Ovary (tissue), 9 donors: ENCODE data around the gene PRKACB. TPM values are rescaled to one million over a fixed set of nuclear protein-coding genes. Genes with fewer than 3 reads are reported as not detected.

Experiments
- DNase-seq, 5 donors: peaks; one replicate each; pipeline ENCODE4 v3.0.0-alpha.2; 2019 to 2020
- H3K27ac ChIP-seq, 2 donors: fragments of 200-600 bp; one replicate each; pipeline versions ENCODE4 v1.5.1 to v1.8.0; 2019 to 2022
- H3K27me3 ChIP-seq: fragments of 200-600 bp; one replicate; pipeline ENCODE4 v1.8.0; 2022
- H3K36me3 ChIP-seq: fragments of 200-600 bp; sonication (generic); one replicate; pipeline ENCODE4 v1.5.1; 2019
- H3K4me1 ChIP-seq: one replicate; pipeline ENCODE4 v1.8.1; 2013; ENCODE audit warnings: mild to moderate bottlenecking, moderate library complexity; ENCODE audit not compliant: insufficient read depth
- H3K4me3 ChIP-seq: fragments of 200-600 bp; sonication (generic); one replicate; pipeline ENCODE4 v1.5.1; 2017
- H3K9me3 ChIP-seq, 2 donors: fragments of 200-600 bp in 1 of 2; sonication (generic) in 1 of 2; one replicate each; pipeline versions ENCODE4 v1.5.1 to v1.8.1; 2013 to 2019; ENCODE audit warnings: mild to moderate bottlenecking in 1 of 2, moderate library complexity in 1 of 2
- EP300 ChIP-seq: sonication (generic); formaldehyde crosslinking; IDR thresholded peaks from one replicate; pipeline ENCODE4 v1.6.1; 2017; ENCODE audit warnings: antibody characterized with exemption
- POLR2A ChIP-seq: fragments of 450-650 bp; IDR thresholded peaks from one replicate; pipeline ENCODE4 v1.6.1; 2017; ENCODE audit warnings: antibody characterized with exemption, mild to moderate bottlenecking, moderate library complexity
- WGBS, 3 donors: extraction: QIAGEN DNeasy Blood & Tissue Kit in 1 of 3; methylation state at CpG; one replicate each; pipeline versions ENCODE4 v1.1.5 to v1.1.7; 2013 to 2017; 5-methylcytosine and 5-hydroxymethylcytosine counted together
- intact Hi-C, 4 donors: fragments of 100-400 bp; cut with DNase I; formaldehyde crosslinking; loops; one replicate each; pipeline versions ENCODE4 v1.11.0 to v1.15.1; 2022 to 2023
- polyA plus RNA-seq, 2 donors: library from polyadenylated mRNA; stranded (reverse); fragments of 200-250 nt in 1 of 2; fragments of 350-450 nt in 1 of 2; fragmentation: Illumina TruSeq in 1 of 2; extraction: RNeasy Lipid Tissue Mini Kit (QIAGEN cat#74804) in 1 of 2; gene quantifications; one replicate each; pipeline ENCODE4 v1.2.3, GENCODE V29; 2013 to 2014
- total RNA-seq, 7 donors: library from RNA; depleted of rRNA in 2 of 7; stranded (reverse); fragments of >200 nt in 2 of 7; fragmentation: NEBNext Ultra II Directional in 3 of 7; extraction: Animal tissue kit (Norgen Biotek cat#: 25700) in 3 of 7; gene quantifications; one replicate each; pipeline versions ENCODE4 v1.1.0 to v1.2.4, GENCODE V29; 2016 to 2023
- TF ChIP-seq, protein P1 (sequence below), 3 donors: fragments of 450-650 bp in 2 of 3; fragments of 200-600 bp in 1 of 3; IDR thresholded peaks; one replicate each; pipeline versions ENCODE4 v1.5.1 to v1.8.0; 2016 to 2022; ENCODE audit warnings: antibody characterized with exemption in 3 of 3, mild to moderate bottlenecking in 1 of 3
- donor health status: DM: no; HTN: no; CAD: no; lungs with moderate emphysema.
- donor health status: DM: no; HTN: no; CAD: no.
- donor health status: Bipolar disorder and iron deficiency.
- donor health status: DM: yes; HTN: yes; CAD: no.
- donor health status: DM: no; HTN: no; CAD: no.
- donor health status: DM: yes; HTN: yes; CAD: no.

PRKACB gene
- total and polyA plus RNA-seq, 9 donors = 10.3 to 41.9 (median 26.1) TPM

DNA sequence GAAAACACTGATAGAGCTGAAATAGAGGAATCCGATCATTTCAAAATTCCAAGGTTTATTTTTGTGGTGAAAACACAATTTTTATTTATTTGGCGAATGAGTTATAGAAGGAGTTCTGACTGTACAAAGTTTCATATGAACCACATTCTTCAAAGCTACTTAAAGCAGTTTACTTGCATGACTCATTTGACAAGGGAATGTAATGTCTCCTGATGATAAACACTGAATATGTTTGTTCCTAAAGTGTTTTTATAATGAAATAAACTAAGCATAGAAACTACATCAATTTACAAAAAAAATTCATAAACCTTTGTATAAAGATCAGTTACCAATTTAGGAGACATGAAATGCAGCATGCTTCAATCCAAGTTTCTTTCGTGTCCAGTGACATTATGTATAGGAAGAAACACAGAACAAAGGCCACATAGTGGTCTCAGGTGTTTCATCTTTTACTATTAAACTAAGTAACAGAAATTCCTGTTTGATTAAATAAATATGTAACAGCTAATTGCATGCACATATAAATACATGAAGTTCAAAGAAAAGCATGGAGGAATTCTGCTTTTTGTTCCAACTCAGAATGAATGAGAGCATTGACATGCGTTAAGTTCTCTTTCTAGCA, 2.5 kb downstream of the PRKACB start:
- intact Hi-C loops = loop anchor here in 2 of 4 donors (10.0 kb wide), 2 partner anchors 608 to 618 kb away; no protein-coding TSS in a partner anchor
- no peaks in the 10 kb centered on the region for H3K4me1 ChIP-seq
- H3K27ac ChIP-seq = no peak overlapping the region
- TF ChIP-seq EP300 = no peak
- TF ChIP-seq, protein P1, sequence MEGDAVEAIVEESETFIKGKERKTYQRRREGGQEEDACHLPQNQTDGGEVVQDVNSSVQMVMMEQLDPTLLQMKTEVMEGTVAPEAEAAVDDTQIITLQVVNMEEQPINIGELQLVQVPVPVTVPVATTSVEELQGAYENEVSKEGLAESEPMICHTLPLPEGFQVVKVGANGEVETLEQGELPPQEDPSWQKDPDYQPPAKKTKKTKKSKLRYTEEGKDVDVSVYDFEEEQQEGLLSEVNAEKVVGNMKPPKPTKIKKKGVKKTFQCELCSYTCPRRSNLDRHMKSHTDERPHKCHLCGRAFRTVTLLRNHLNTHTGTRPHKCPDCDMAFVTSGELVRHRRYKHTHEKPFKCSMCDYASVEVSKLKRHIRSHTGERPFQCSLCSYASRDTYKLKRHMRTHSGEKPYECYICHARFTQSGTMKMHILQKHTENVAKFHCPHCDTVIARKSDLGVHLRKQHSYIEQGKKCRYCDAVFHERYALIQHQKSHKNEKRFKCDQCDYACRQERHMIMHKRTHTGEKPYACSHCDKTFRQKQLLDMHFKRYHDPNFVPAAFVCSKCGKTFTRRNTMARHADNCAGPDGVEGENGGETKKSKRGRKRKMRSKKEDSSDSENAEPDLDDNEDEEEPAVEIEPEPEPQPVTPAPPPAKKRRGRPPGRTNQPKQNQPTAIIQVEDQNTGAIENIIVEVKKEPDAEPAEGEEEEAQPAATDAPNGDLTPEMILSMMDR (IDR thresholded peaks at IDR 0.05) = no peak
- no peaks in the 10 kb centered on the region for H3K36me3 ChIP-seq
- no peaks in the 10 kb centered on the region for H3K27me3 ChIP-seq
- DNase-seq = no peak
- no peak overlapping the region for H3K4me3 ChIP-seq
- WGBS, 3 donors = 80 to 88% (median 84%) methylated on average over 4 of the region's 4 CpGs
- no peaks in the 10 kb centered on the region for H3K9me3 ChIP-seq

- Histone ChIP-seq H3K36me3 (no peaks in the 10 kb centered on the region), H3K4me3 (no peak overlapping the region), H3K27ac (no peak overlapping the region), H3K9me3 (no peaks in the 10 kb centered on the region), H3K27me3 (no peaks in the 10 kb centered on the region), H3K4me1 (no peaks in the 10 kb centered on the region)
- WGBS, 3 donors = 96 to 100% (median 100%) methylated on average over 1 of the region's 1 CpG
- DNase-seq = no peak
- intact Hi-C loops = loop anchor here in 2 of 4 donors (10.0 kb wide), 2 partner anchors 606 to 616 kb away; no protein-coding TSS in a partner anchor
- TF ChIP-seq, protein P1 (IDR thresholded peaks at IDR 0.05) = no peak
- TF ChIP-seq EP300 (no peak), POLR2A (no peak)
Measured at GRCh38 chr1:84148758-84149157, 4.7 kb downstream of the PRKACB start.

- intact Hi-C loops = loop anchor here in 1 of 4 donors (10.0 kb wide), 1 partner anchor 272 kb away; no protein-coding TSS in a partner anchor
- Histone ChIP-seq H3K27ac (no peak overlapping the region), H3K36me3 (no peaks in the 10 kb centered on the region), H3K4me3 (no peak overlapping the region), H3K4me1 (peaks cover 2% of the 10 kb centered on the region), H3K27me3 (no peaks in the 10 kb centered on the region), H3K9me3 (no peaks in the 10 kb centered on the region)
- TF ChIP-seq EP300 (no peak), POLR2A (no peak)
- TF ChIP-seq, protein P1 (IDR thresholded peaks at IDR 0.05) = no peak
- 73 to 82% (median 74%) methylated on average over 3 of the region's 3 CpGs for WGBS, 3 donors
- DNase-seq = no peak
Measured at GRCh38 chr1:84152649-84153056, 8.6 kb downstream of the PRKACB start.

DNA sequence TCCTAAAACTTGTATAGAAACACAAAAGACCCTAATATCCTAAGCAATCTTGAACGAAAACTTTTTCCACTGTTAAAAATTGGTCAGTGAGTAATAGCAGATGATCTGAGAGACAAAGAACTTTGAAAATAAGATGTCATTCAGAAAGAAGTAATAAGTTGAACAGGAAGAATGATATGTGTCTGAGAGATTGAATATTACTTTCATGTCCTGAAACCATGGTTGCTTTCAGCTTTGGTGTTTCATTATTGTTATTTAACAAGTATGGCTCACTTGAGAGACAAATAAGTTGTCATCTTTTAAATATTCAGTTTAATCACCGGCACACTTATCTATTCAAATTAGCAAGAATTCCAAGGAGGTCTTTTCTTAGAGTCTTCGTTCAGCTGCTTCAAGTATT, 11.4 kb downstream of the PRKACB start:
- intact Hi-C loops = loop anchor here in 1 of 4 donors (10.0 kb wide), 1 partner anchor 269 kb away; no protein-coding TSS in a partner anchor

More for the DNA sequence above, 11.4 kb downstream of the PRKACB start:
- peaks cover 2% of the 10 kb centered on the region for H3K4me1 ChIP-seq
- no peak for TF ChIP-seq EP300
- no peak for TF ChIP-seq POLR2A
- TF ChIP-seq, protein P1 (IDR thresholded peaks at IDR 0.05) = no peak
- no peaks in the 10 kb centered on the region for H3K27me3 ChIP-seq
- no peaks in the 10 kb centered on the region for H3K9me3 ChIP-seq
- 92 to 95% (median 93%) methylated on average over 3 of the region's 3 CpGs for WGBS, 3 donors
- H3K4me3 ChIP-seq = no peak overlapping the region
- no peak for DNase-seq
- no peaks in the 10 kb centered on the region for H3K36me3 ChIP-seq
- no peak overlapping the region for H3K27ac ChIP-seq
